OCI-LY7 (cell line): ENCODE measurements around the gene STON2. TPM values are rescaled to one million over a fixed set of nuclear protein-coding genes. Genes with fewer than 3 reads are reported as not detected.

Source experiments
- BruUV-seq: library from RNA; stranded (reverse); fragments of 400-500 nt; replicated peaks from 2 replicates; lab custom pipeline; 2021; lab: Mats Ljungman, UMichigan
- CTCF ChIA-PET: fragments of 300-600 bp; sonication (Branson Sonifier 250); formaldehyde crosslinking; loops from one replicate; lab custom pipeline; 2022; ENCODE audit warnings: antibody characterized with exemption; ENCODE audit not compliant: unreplicated experiment; lab: Charles Lee
- POLR2A ChIA-PET: fragments of 300-600 bp; sonication (Branson Sonifier 250); formaldehyde crosslinking; loops from one replicate; lab custom pipeline; 2022; ENCODE audit warnings: antibody characterized with exemption; lab: Charles Lee
- DNase-seq: peaks from one replicate; pipeline ENCODE4 v3.0.0-alpha.2; 2015; ENCODE audit warnings: low spot score
- H2AFZ ChIP-seq: fragments of 200-600 bp; sonication (generic), shearing (Covaris generic); 2 replicates; pipeline ENCODE4 v1.6.1; 2014; ENCODE audit warnings: mild to moderate bottlenecking, antibody characterized with exemption, low read length, moderate library complexity
- H3K27ac ChIP-seq: fragments of 200-600 bp; sonication (generic); 2 replicates; pipeline ENCODE4 v1.5.1; 2014; ENCODE audit warnings: mixed run types, low read depth, mild to moderate bottlenecking, moderate library complexity, low read length, inconsistent platforms; ENCODE audit not compliant: poor library complexity, severe bottlenecking
- H3K36me3 ChIP-seq: fragments of 200-600 bp; sonication (generic); 2 replicates; pipeline ENCODE4 v1.6.1; 2014; ENCODE audit warnings: mild to moderate bottlenecking, antibody characterized with exemption, low read length, moderate library complexity, mixed read lengths; ENCODE audit not compliant: insufficient read depth
- H3K4me1 ChIP-seq: fragments of 200-600 bp; sonication (generic); 2 replicates; pipeline ENCODE4 v1.5.1; 2014; ENCODE audit warnings: mild to moderate bottlenecking, low read length; ENCODE audit not compliant: insufficient read depth, poor library complexity, severe bottlenecking
- H3K4me2 ChIP-seq: fragments of 200-600 bp; sonication (generic); 2 replicates; pipeline ENCODE4 v1.6.1; 2014; ENCODE audit warnings: mild to moderate bottlenecking, low read length
- H3K4me3 ChIP-seq: fragments of 200-600 bp; sonication (generic); 2 replicates; pipeline ENCODE4 v1.5.1; 2014; ENCODE audit warnings: mild to moderate bottlenecking, low read depth, low read length; ENCODE audit not compliant: poor library complexity, severe bottlenecking
- H3K79me2 ChIP-seq: fragments of 200-600 bp; sonication (generic); 2 replicates; pipeline ENCODE4 v1.6.1; 2016; ENCODE audit warnings: low read depth, mild to moderate bottlenecking, low read length, moderate library complexity, mixed read lengths; ENCODE audit not compliant: insufficient read depth
- H3K9me2 ChIP-seq: fragments of 200-600 bp; sonication (generic); 2 replicates; pipeline ENCODE4 v1.6.1; 2016; ENCODE audit warnings: mild to moderate bottlenecking, low read length, mixed read lengths; ENCODE audit not compliant: insufficient read depth
- H3K9me3 ChIP-seq: fragments of 200-600 bp; sonication (generic); 2 replicates; pipeline ENCODE4 v1.6.1; 2014; ENCODE audit warnings: mild to moderate bottlenecking, mixed run types, low read length, mixed read lengths
- H4K20me1 ChIP-seq: fragments of 200-600 bp; sonication (generic); 2 replicates; pipeline ENCODE4 v1.6.1; 2014; ENCODE audit warnings: mild to moderate bottlenecking, antibody characterized with exemption, low read length, moderate library complexity, mixed read lengths; ENCODE audit not compliant: insufficient read depth
- CTCF ChIP-seq: fragments of 200-600 bp; sonication (generic); conservative IDR thresholded peaks from 2 replicates; pipeline ENCODE4 v1.5.1; 2014; ENCODE audit warnings: mild to moderate bottlenecking, antibody characterized with exemption, low read length, moderate library complexity, mixed read lengths
- EZH2phosphoT487 ChIP-seq: fragments of 200-600 bp; sonication (generic); IDR thresholded peaks from 2 replicates; pipeline ENCODE4 v1.6.1; 2018; ENCODE audit warnings: low read depth, borderline replicate concordance, mild to moderate bottlenecking, mixed run types, antibody characterized with exemption, low read length, moderate library complexity, mixed read lengths
- intact Hi-C: fragments of 100-400 bp; cut with micrococcal nuclease; formaldehyde crosslinking; loops from one replicate; pipeline ENCODE4 v1.10.0; 2022; ENCODE audit not compliant: unreplicated experiment
- total RNA-seq, 2 experiments: library from RNA; depleted of rRNA in 1 of 2; stranded (reverse); fragments of >200 nt in 1 of 2; shearing (Covaris generic) in 1 of 2; gene quantifications; 2 replicates each; pipeline ENCODE4 v1.2.3, GENCODE V29; 2014 to 2022

The STON2 gene
- total RNA-seq, 2 experiments from 2014 or later = 0.25 TPM; not detected in 1

- BruUV-seq = no TSS peak
- Histone ChIP-seq H4K20me1 (no peaks in the 10 kb centered on the region), H3K79me2 (no peaks in the 10 kb centered on the region), H3K4me1 (no peaks in the 10 kb centered on the region), H3K4me3 (no peak overlapping the region), H2AFZ (no peak overlapping the region), H3K9me3 (no peaks in the 10 kb centered on the region), H3K9me2 (no peaks in the 10 kb centered on the region), H3K4me2 (no peak overlapping the region), H3K36me3 (no peaks in the 10 kb centered on the region), H3K27ac (no peak overlapping the region)
- CTCF ChIA-PET = no interaction called here
- no peak for TF ChIP-seq EZH2phosphoT487
- TF ChIP-seq CTCF = no peak
- POLR2A ChIA-PET = interaction anchor here (0.7 to 1.0 kb wide), 2 partner anchors 36 to 179 kb away, joined by 3 to 5 read pairs; no protein-coding TSS in a partner anchor
- intact Hi-C loops = no loop called here
- DNase-seq = no peak
These were observed 124.6 kb downstream of the STON2 start for GRCh38 chr14:81275305-81276072.

- Histone ChIP-seq H2AFZ (no peak overlapping the region), H3K9me3 (no peaks in the 10 kb centered on the region), H3K79me2 (no peaks in the 10 kb centered on the region), H3K4me2 (no peak overlapping the region), H3K4me3 (no peak overlapping the region), H3K9me2 (no peaks in the 10 kb centered on the region), H3K4me1 (peaks cover 6% of the 10 kb centered on the region), H3K36me3 (no peaks in the 10 kb centered on the region), H3K27ac (no peak overlapping the region), H4K20me1 (no peaks in the 10 kb centered on the region)
- BruUV-seq = no TSS peak
- TF ChIP-seq EZH2phosphoT487 = no peak
- no peak for TF ChIP-seq CTCF
- ChIA-PET CTCF (no interaction called here), POLR2A (no interaction called here)
- intact Hi-C loops = no loop called here
- DNase-seq = no peak
These were observed 126.1 kb downstream of the STON2 start for GRCh38 chr14:81273961-81274575.

GRCh38 chr14:81273521-81273920, 126.6 kb downstream of the STON2 start:
- H3K27ac ChIP-seq = no peak overlapping the region
- POLR2A ChIA-PET = no interaction called here
- H3K4me3 ChIP-seq = no peak overlapping the region
- H3K79me2 ChIP-seq = no peaks in the 10 kb centered on the region
- H3K36me3 ChIP-seq = no peaks in the 10 kb centered on the region
- no TSS peak for BruUV-seq
- TF ChIP-seq EZH2phosphoT487 (no peak), CTCF (no peak)
- CTCF ChIA-PET = no interaction called here
- no peaks in the 10 kb centered on the region for H3K9me3 ChIP-seq
- H4K20me1 ChIP-seq = no peaks in the 10 kb centered on the region
- peaks cover 7% of the 10 kb centered on the region for H3K4me1 ChIP-seq
- H3K9me2 ChIP-seq = no peaks in the 10 kb centered on the region
- H2AFZ ChIP-seq = no peak overlapping the region
- intact Hi-C loops = no loop called here
- H3K4me2 ChIP-seq = no peak overlapping the region
- no peak for DNase-seq
